Fibroblast of lung (primary cell): Measurements from ENCODE around the gene ST6GALNAC6. TPM values are rescaled to one million over a fixed set of nuclear protein-coding genes. Genes with fewer than 3 reads are reported as not detected.
A peak's percentile ranks its signal among the peaks of the same experiment; 100 is the strongest.

Experiments
- DNase-seq, 2 donors: peaks; one replicate each; pipeline versions ENCODE4 v3.0.0 to v3.0.0-alpha.2; 2010; ENCODE audit warnings: low read depth in 2 of 2
- H2AFZ ChIP-seq: 2 replicates; pipeline ENCODE4 v1.5.1; 2012; ENCODE audit warnings: low read length, control low read depth, inconsistent platforms
- H3K27ac ChIP-seq: 2 replicates; pipeline ENCODE4 v1.5.1; 2011; ENCODE audit warnings: low read length, control low read depth; ENCODE audit not compliant: insufficient read depth
- H3K27me3 ChIP-seq: 2 replicates; pipeline ENCODE4 v1.5.1; 2011; ENCODE audit warnings: mild to moderate bottlenecking, low read length; ENCODE audit not compliant: control insufficient read depth, insufficient read depth
- H3K36me3 ChIP-seq: 2 replicates; pipeline ENCODE4 v1.5.1; 2011; ENCODE audit warnings: low read length; ENCODE audit not compliant: control insufficient read depth, insufficient read depth
- H3K4me1 ChIP-seq: 2 replicates; pipeline ENCODE4 v1.5.1; 2011; ENCODE audit warnings: low read length; ENCODE audit not compliant: control insufficient read depth, insufficient read depth; ENCODE audit errors: extremely low read depth
- H3K4me2 ChIP-seq: 2 replicates; pipeline ENCODE4 v1.5.1; 2011; ENCODE audit warnings: low read length, control low read depth; ENCODE audit not compliant: insufficient read depth; ENCODE audit errors: extremely low read depth
- H3K4me3 ChIP-seq, 4 experiments: fragments of 200-600 bp in 1 of 4; sonication (generic) in 1 of 4; replicated peaks in 1 of 4; 2 replicates each; pipeline ENCODE4 v1.5.1; 2011 to 2016; ENCODE audit warnings: low read length in 4 of 4, low read depth in 3 of 4, mild to moderate bottlenecking in 3 of 4, control low read depth in 2 of 4, inconsistent platforms in 1 of 4, mixed read lengths in 1 of 4; ENCODE audit not compliant: insufficient read depth in 1 of 4; ENCODE audit errors: control extremely low read depth in 1 of 4
- H3K79me2 ChIP-seq: 2 replicates; pipeline ENCODE4 v1.5.1; 2012; ENCODE audit warnings: mild to moderate bottlenecking, low read length, inconsistent platforms; ENCODE audit not compliant: control insufficient read depth, insufficient read depth
- H3K9ac ChIP-seq: 2 replicates; pipeline ENCODE4 v1.5.1; 2011; ENCODE audit warnings: mild to moderate bottlenecking, low read length, control low read depth; ENCODE audit not compliant: insufficient read depth
- H3K9me3 ChIP-seq: 2 replicates; pipeline ENCODE4 v1.5.1; 2012; ENCODE audit warnings: low read depth, low read length; ENCODE audit not compliant: control insufficient read depth, insufficient read depth
- H4K20me1 ChIP-seq: 2 replicates; pipeline ENCODE4 v1.5.1; 2011; ENCODE audit warnings: low read length; ENCODE audit not compliant: control insufficient read depth, insufficient read depth; ENCODE audit errors: extremely low read depth
- EZH2 ChIP-seq: IDR thresholded peaks from 2 replicates; pipeline ENCODE4 v1.5.1; 2012; ENCODE audit warnings: low read length, control low read depth, mild to moderate bottlenecking; ENCODE audit errors: missing control alignments
- polyA plus RNA-seq, 2 donors: library from polyadenylated mRNA; depleted of rRNA in 1 of 2; stranded (reverse) in 1 of 2; unstranded in 1 of 2; fragments of >200 nt; gene quantifications; 2 replicates each; pipeline ENCODE4 v1.2.1, GENCODE V29; 2011 to 2012; ENCODE audit warnings: missing spikeins in 1 of 2
- total RNA-seq: library from RNA; depleted of rRNA; stranded (reverse); fragments of >200 nt; gene quantifications from 2 replicates; pipeline ENCODE4 v1.2.1, GENCODE V29; 2014
- TF ChIP-seq, protein P1 (sequence below), 2 donors: IDR thresholded peaks in 1 of 2; conservative IDR thresholded peaks in 1 of 2; 1 replicate in 1 of 2; 2 replicates in 1 of 2; pipeline ENCODE4 v1.5.1; 2011 to 2012; ENCODE audit warnings: low read length in 2 of 2, control low read depth in 1 of 2, inconsistent platforms in 1 of 2, low read depth in 1 of 2, mild to moderate bottlenecking in 1 of 2

The ST6GALNAC6 gene
- total and polyA plus RNA-seq, 2 donors (not counting 1 experiment from before 2014, with no cell fraction given), result 56.0 to 69.5 TPM

DNA sequence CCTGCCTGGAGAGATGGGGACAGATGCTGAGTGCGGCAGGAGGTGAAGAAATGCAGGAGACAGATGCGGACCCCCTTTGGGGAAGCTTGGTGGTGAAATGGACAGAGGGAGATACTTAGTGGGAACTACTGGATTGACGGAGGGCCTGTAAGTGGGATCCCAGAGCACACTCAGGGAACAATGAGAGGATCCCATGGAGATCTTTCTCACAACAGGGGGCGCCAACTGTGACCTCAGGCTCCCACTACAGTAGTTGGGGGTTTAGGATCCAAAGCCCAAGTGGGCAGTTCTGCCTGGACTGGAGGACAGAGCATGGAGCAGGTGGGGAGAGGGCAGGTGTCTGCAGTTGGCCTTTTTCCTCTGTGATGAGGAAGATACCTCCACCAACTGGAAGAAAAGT is 34.8 kb upstream of the ST6GALNAC6 start:
- Histone ChIP-seq H3K4me2 (no peak overlapping the region), H3K4me3 (no peak overlapping the region), H3K36me3 (peaks cover 5% of the 10 kb centered on the region), H3K4me1 (peaks cover 25% of the 10 kb centered on the region), H3K9ac (no peak overlapping the region), H3K9me3 (no peaks in the 10 kb centered on the region), H3K27ac (no peak overlapping the region), H3K27me3 (no peaks in the 10 kb centered on the region), H2AFZ (no peak overlapping the region), H3K79me2 (peaks cover 30% of the 10 kb centered on the region), H4K20me1 (no peaks in the 10 kb centered on the region)
- TF ChIP-seq, protein P1, sequence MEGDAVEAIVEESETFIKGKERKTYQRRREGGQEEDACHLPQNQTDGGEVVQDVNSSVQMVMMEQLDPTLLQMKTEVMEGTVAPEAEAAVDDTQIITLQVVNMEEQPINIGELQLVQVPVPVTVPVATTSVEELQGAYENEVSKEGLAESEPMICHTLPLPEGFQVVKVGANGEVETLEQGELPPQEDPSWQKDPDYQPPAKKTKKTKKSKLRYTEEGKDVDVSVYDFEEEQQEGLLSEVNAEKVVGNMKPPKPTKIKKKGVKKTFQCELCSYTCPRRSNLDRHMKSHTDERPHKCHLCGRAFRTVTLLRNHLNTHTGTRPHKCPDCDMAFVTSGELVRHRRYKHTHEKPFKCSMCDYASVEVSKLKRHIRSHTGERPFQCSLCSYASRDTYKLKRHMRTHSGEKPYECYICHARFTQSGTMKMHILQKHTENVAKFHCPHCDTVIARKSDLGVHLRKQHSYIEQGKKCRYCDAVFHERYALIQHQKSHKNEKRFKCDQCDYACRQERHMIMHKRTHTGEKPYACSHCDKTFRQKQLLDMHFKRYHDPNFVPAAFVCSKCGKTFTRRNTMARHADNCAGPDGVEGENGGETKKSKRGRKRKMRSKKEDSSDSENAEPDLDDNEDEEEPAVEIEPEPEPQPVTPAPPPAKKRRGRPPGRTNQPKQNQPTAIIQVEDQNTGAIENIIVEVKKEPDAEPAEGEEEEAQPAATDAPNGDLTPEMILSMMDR (conservative IDR thresholded peaks at IDR 0.05 in 1 of 2, IDR thresholded peaks at IDR 0.05 in 1 of 2; ENCODE audit: low read depth in 1 of 2, low read length in 2 of 2), result no peak
- TF ChIP-seq EZH2, result no peak
- no peak for DNase-seq

DNA sequence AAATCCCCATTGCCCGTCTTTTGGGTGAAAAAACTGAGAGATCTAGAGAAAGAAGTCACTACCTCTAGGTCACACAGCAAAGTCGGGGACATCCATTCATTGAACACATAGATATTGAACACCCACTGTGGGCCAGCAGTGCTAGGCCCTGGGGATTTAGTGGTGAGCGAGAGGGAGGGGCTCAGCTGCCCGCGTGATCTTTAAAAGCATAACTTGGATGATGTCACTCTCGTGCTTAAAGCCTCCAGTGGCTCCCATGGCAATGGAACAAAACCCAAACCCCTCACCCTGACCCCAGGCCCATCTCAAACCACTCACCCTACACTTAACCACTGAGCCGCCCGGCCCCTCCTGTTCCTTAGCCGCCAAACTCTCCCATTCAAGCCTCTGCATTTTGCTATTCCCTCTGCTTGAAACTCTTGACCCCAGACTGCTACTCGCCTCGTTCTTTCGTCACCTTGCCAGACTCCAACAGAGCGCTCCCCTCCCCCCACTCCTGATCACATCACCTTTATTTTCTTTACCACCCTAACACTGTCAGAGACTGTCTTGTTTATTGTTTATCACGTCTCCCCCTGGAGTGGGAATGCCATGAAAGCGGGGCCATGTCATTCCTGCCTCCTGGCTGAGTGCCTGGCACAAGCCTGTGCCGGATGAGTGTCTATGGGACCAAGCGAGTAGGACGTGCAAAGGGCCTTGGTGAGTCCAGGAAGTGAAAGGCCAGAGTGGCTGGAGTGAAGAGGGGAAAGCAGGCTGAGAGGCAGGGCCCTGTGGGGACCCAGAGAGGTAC is 31.9 kb upstream of the ST6GALNAC6 start:
- peaks cover 3% of the 10 kb centered on the region for H3K36me3 ChIP-seq
- H3K4me1 ChIP-seq, result peaks cover 26% of the 10 kb centered on the region
- peak overlapping the region; percentile 83 for H3K27ac ChIP-seq
- H3K4me3 ChIP-seq, result peak overlapping the region; percentile 42 to 60 (median 54)
- TF ChIP-seq, protein P1 (conservative IDR thresholded peaks at IDR 0.05 in 1 of 2, IDR thresholded peaks at IDR 0.05 in 1 of 2; ENCODE audit: low read depth in 1 of 2, low read length in 2 of 2), result no peak
- TF ChIP-seq EZH2, result no peak
- H3K27me3 ChIP-seq, result no peaks in the 10 kb centered on the region
- peak overlapping the region; percentile 20 for H3K4me2 ChIP-seq
- H3K9me3 ChIP-seq, result no peaks in the 10 kb centered on the region
- peaks cover 19% of the 10 kb centered on the region for H3K79me2 ChIP-seq
- DNase-seq, result peak; percentile 74 to 79
- no peaks in the 10 kb centered on the region for H4K20me1 ChIP-seq
- H2AFZ ChIP-seq, result no peak overlapping the region
- peak overlapping the region; percentile 63 for H3K9ac ChIP-seq

DNA sequence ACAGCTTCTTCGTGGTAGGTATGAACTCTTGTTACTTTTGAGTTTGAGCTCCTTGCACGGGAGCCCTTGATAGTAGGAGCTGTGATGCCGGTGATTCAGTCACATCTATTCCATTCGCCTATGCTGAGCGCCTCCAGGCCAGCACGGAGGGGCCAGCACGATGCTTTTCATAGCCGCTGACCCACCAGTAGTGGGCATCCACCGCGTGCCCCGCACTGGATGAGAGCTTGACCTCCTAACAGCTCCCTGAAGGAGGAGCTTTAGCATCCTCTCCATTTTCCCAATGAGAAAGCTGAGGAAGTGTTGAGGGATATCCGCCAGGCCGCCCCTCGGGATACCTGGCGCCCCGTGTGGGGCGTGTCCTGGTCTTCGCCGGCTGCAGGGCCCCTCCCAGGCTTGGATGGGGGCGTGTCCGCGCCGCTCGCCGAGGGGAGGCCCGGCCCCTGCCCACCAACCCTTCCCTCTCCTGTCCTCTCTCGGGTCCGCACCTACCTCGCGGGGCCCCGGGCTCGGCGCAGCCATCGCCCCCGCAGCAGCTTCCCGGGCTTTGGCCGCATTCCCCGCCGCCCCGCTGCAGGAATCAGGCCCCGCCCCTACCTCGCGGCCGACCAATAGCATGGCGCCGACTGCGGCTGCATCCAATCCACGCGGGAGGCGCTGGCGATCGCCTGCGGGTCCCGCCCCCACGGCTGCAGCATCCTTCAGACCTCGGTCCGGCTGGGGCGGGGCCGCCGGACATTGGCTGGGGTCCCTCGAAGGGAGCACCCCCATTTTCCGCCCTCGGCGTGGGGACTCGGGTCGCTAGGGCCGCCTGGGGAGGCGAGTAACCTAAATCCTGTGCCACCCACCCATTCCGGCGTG is 31.1 kb upstream of the ST6GALNAC6 start, which contains the start of gene PIP5KL1:
Gene PIP5KL1 (minus strand): TSS at position 547 of the 861 bp plus-strand sequence. CDS start 25 bp downstream, at position 522.
- H3K27ac ChIP-seq, result peak within 1 kb of the TSS; percentile 83
- H3K4me1 ChIP-seq, result peaks cover 19% of the 10 kb centered on the region
- peaks cover 1% of the 10 kb centered on the region for H3K36me3 ChIP-seq
- no peak within 1 kb of the TSS for H2AFZ ChIP-seq
- DNase-seq, result peak; percentile 77 to 82
- TF ChIP-seq, protein P1 (conservative IDR thresholded peaks at IDR 0.05 in 1 of 2, IDR thresholded peaks at IDR 0.05 in 1 of 2; ENCODE audit: low read depth in 1 of 2, low read length in 2 of 2), result peak; percentile 6 to 36
- no peak for TF ChIP-seq EZH2
- peak within 1 kb of the TSS; percentile 63 for H3K9ac ChIP-seq
- peak within 1 kb of the TSS; percentile 80 for H3K4me2 ChIP-seq
- peak within 1 kb of the TSS; percentile 42 to 60 (median 54) for H3K4me3 ChIP-seq
- H4K20me1 ChIP-seq, result no peaks in the 10 kb centered on the region
- H3K27me3 ChIP-seq, result no peaks in the 10 kb centered on the region
- peaks cover 10% of the 10 kb centered on the region for H3K79me2 ChIP-seq
- no peaks in the 10 kb centered on the region for H3K9me3 ChIP-seq
